Transverse colon (tissue), 4 donors: ENCODE measurements around the gene DHX16.

ENCODE experiments used
- CTCF ChIP-seq, 5 experiments: fragments of 200-600 bp in 3 of 5; fragments of 450-650 bp in 2 of 5; sonication (generic) in 3 of 5; IDR thresholded peaks; 1 replicate in 2 of 5; 2 replicates in 3 of 5; pipeline ENCODE4 v1.5.1; 2016 to 2017; ENCODE audit warnings: antibody characterized with exemption in 5 of 5, inconsistent platforms in 3 of 5, mild to moderate bottlenecking in 2 of 5, moderate library complexity in 1 of 5
- EP300 ChIP-seq: sonication (generic); formaldehyde crosslinking; IDR thresholded peaks from one replicate; pipeline ENCODE4 v1.6.1; 2017; ENCODE audit warnings: antibody characterized with exemption, low read depth
- POLR2A ChIP-seq: fragments of 450-650 bp; IDR thresholded peaks from one replicate; pipeline ENCODE4 v1.6.1; 2016; ENCODE audit warnings: antibody characterized with exemption, mild to moderate bottlenecking, moderate library complexity
- POLR2AphosphoS5 ChIP-seq, 3 donors: sonication (generic); formaldehyde crosslinking; IDR thresholded peaks; one replicate each; pipeline ENCODE4 v1.6.1; 2016; ENCODE audit warnings: antibody characterized with exemption in 3 of 3

GRCh38 chr6:30716879-30717128, 44.0 kb upstream of the DHX16 start:
- TF ChIP-seq CTCF (IDR thresholded peaks at IDR 0.05) (peak in 2 of 5 experiments; percentile 17 to 19), POLR2A (no peak), EP300 (no peak), POLR2AphosphoS5 (IDR thresholded peaks at IDR 0.05) (no peak)
